HEK293T (cell line): Measurements from ENCODE around the gene GFRA3.
"Not testable (repeated sequence)": the region's sequence is repeated elsewhere in the genome, so short reads cannot be mapped to it uniquely, and the experiment has no call there.

Source experiments
- CTCF ChIA-PET: fragments of 350-600 bp; formaldehyde crosslinking; extraction: SDS; loops from one replicate; lab custom pipeline; 2021; ENCODE audit warnings: antibody characterized with exemption, inconsistent platforms; lab: Yijun Ruan, JAX
- POLR2A ChIA-PET: fragments of 350-600 bp; formaldehyde crosslinking; extraction: SDS; loops from one replicate; lab custom pipeline; 2020; ENCODE audit warnings: antibody characterized with exemption, inconsistent platforms; lab: Yijun Ruan, JAX
- DNase-seq: peaks from one replicate; pipeline ENCODE4 v3.0.0; 2012; ENCODE audit warnings: mixed read lengths; ENCODE audit errors: extremely low spot score
- ARNT ChIP-seq: fragments of 450-650 bp; IDR thresholded peaks from 2 replicates; pipeline ENCODE4 v1.6.1; 2017; ENCODE audit warnings: mild to moderate bottlenecking
- BHLHE40 ChIP-seq: fragments of 450-650 bp; IDR thresholded peaks from 2 replicates; pipeline ENCODE4 v1.6.1; 2016; ENCODE audit warnings: mild to moderate bottlenecking, moderate library complexity, borderline replicate concordance
- CTBP1 ChIP-seq: fragments of 450-650 bp; IDR thresholded peaks from 2 replicates; pipeline ENCODE4 v1.6.1; 2016; ENCODE audit warnings: borderline replicate concordance
- ELF4 ChIP-seq: fragments of 450-650 bp; IDR thresholded peaks from 2 replicates; pipeline ENCODE4 v1.6.1; 2017; ENCODE audit warnings: antibody characterized with exemption
- FOXA1 ChIP-seq: fragments of 450-650 bp; IDR thresholded peaks from 2 replicates; pipeline ENCODE4 v1.6.1; 2016; ENCODE audit warnings: mild to moderate bottlenecking
- FOXK2 ChIP-seq: fragments of 450-650 bp; IDR thresholded peaks from 2 replicates; pipeline ENCODE4 v1.6.1; 2016; ENCODE audit warnings: mild to moderate bottlenecking
- FOXM1 ChIP-seq: fragments of 450-650 bp; IDR thresholded peaks from 2 replicates; pipeline ENCODE4 v1.6.1; 2017; ENCODE audit warnings: mild to moderate bottlenecking, borderline replicate concordance
- HDGF ChIP-seq: fragments of 450-650 bp; IDR thresholded peaks from 2 replicates; pipeline ENCODE4 v1.6.1; 2017; ENCODE audit warnings: antibody characterized with exemption, borderline replicate concordance
- L3MBTL2 ChIP-seq: fragments of 450-650 bp; conservative IDR thresholded peaks from 2 replicates; pipeline ENCODE4 v1.6.1; 2016; ENCODE audit warnings: mild to moderate bottlenecking
- LEF1 ChIP-seq: fragments of 450-650 bp; IDR thresholded peaks from 2 replicates; pipeline ENCODE4 v1.6.1; 2017; ENCODE audit warnings: mild to moderate bottlenecking, borderline replicate concordance
- NFRKB ChIP-seq: fragments of 450-650 bp; IDR thresholded peaks from 2 replicates; pipeline ENCODE4 v1.6.1; 2016; ENCODE audit warnings: mild to moderate bottlenecking, moderate library complexity
- SP1 ChIP-seq: fragments of 450-650 bp; IDR thresholded peaks from 2 replicates; pipeline ENCODE4 v1.6.1; 2017
- SUZ12 ChIP-seq: fragments of 450-650 bp; IDR thresholded peaks from 2 replicates; pipeline ENCODE4 v1.6.1; 2016; ENCODE audit warnings: mild to moderate bottlenecking
- TARDBP ChIP-seq: fragments of 450-650 bp; IDR thresholded peaks from 2 replicates; pipeline ENCODE4 v1.6.1; 2016
- ZNF384 ChIP-seq: fragments of 450-650 bp; IDR thresholded peaks from 2 replicates; pipeline ENCODE4 v1.6.1; 2016
- TF ChIP-seq, protein P1 (sequence below): fragments of 450-650 bp; IDR thresholded peaks from 2 replicates; pipeline ENCODE4 v1.6.1; 2016

GFRA3 gene, protein sequence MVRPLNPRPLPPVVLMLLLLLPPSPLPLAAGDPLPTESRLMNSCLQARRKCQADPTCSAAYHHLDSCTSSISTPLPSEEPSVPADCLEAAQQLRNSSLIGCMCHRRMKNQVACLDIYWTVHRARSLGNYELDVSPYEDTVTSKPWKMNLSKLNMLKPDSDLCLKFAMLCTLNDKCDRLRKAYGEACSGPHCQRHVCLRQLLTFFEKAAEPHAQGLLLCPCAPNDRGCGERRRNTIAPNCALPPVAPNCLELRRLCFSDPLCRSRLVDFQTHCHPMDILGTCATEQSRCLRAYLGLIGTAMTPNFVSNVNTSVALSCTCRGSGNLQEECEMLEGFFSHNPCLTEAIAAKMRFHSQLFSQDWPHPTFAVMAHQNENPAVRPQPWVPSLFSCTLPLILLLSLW

DNA sequence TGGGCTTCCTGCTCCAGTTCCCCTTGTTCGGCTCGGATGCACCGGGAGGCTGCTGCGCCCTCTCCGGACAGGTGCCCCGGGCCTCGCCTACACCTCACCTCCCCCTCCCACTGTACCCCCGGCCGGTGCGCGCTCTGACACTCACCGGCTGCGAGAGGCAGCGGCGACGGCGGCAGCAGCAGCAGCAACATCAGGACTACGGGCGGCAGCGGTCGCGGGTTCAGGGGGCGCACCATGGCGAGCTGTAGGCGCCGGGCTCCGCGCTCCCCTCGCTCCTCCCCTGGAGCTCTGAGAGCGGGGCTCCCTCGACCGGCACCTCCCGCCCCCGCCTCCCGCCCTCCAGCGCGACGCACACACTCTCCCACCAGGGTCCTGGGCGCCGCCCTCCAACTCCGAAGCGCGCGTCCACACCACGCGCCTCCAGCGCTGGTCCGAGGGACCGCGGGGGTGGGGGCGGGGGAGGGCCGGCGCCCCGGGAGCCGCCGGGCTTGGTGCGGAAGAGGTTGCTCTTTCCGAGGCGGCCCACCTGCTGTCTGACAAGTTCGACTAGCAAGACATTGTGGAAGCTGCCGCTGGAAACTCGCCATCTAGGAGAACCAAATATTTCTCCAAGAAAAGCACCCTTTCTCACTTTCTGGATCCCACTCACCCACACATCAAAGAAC lies at the start of gene GFRA3:
Gene GFRA3 (minus strand): TSS at position 433 of the 665 bp plus-strand sequence. CDS start 197 bp downstream, at position 236.
- TF ChIP-seq, protein P1, sequence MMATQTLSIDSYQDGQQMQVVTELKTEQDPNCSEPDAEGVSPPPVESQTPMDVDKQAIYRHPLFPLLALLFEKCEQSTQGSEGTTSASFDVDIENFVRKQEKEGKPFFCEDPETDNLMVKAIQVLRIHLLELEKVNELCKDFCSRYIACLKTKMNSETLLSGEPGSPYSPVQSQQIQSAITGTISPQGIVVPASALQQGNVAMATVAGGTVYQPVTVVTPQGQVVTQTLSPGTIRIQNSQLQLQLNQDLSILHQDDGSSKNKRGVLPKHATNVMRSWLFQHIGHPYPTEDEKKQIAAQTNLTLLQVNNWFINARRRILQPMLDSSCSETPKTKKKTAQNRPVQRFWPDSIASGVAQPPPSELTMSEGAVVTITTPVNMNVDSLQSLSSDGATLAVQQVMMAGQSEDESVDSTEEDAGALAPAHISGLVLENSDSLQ, result no peak
- no peak for TF ChIP-seq ELF4
- no peak for TF ChIP-seq HDGF
- no peak for TF ChIP-seq BHLHE40
- no peak for TF ChIP-seq ARNT
- TF ChIP-seq CTBP1, result no peak
- no peak for TF ChIP-seq SP1
- ChIA-PET CTCF (interaction anchor here (0.5 to 1.9 kb wide), 3 partner anchors 51 to 457 kb away, joined by 4 to 8 read pairs (median 4); partner anchors contain the start of gene KDM3B), POLR2A (interaction anchor here (1.0 to 2.9 kb wide), 2 partner anchors 10 to 61 kb away, joined by 4 to 18 read pairs; partner anchors contain the start of gene CDC23)
- DNase-seq, result no peak

DNA sequence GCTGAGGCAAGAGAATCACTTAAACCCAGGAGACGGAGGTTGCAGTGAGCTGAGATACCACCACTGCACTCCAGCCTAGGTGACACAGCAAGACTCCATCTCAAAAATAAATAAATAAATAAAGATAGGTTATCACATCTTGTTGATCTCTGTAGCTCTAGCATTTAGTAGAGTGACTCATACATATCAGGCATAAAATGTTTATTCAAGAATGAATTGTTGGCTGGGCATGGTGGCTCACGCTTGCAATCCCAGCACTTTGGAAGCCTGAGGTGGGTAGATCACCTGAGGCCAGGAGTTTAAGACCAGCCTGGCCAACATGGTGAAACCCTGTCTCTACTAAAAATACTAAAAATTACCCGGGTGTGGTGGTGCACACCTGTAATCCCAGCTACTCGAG lies 43.8 kb upstream of the GFRA3 start:
- DNase-seq, POLR2A ChIA-PET: not testable (repeated sequence)
- CTCF ChIA-PET, result interaction anchor here (1.1 kb wide), 1 partner anchor 34 kb away, joined by 3 read pairs; the partner anchor contains the start of gene KDM3B

DNA sequence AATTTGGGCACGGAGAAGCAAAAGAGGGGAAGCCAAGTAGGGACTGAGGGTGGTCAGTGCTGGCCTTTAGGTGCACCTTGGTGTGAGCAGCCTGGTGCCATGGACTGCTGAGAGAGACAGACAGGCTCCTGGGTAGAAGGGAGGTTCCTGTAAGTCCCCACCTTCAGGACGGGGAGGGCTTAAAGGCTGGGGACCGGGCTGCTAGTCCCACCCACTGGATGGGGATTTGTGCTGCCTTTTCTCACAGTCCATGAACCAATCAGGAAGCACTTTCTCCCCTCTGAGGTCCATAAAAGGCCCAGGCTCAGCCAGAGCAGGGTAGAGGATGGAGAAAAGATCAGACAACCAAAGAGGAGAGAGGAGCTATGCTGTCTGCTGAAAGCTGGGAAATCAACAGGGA lies 41.9 kb upstream of the GFRA3 start:
- ChIA-PET CTCF (no interaction called here), POLR2A (no interaction called here)
- no peak for DNase-seq

DNA sequence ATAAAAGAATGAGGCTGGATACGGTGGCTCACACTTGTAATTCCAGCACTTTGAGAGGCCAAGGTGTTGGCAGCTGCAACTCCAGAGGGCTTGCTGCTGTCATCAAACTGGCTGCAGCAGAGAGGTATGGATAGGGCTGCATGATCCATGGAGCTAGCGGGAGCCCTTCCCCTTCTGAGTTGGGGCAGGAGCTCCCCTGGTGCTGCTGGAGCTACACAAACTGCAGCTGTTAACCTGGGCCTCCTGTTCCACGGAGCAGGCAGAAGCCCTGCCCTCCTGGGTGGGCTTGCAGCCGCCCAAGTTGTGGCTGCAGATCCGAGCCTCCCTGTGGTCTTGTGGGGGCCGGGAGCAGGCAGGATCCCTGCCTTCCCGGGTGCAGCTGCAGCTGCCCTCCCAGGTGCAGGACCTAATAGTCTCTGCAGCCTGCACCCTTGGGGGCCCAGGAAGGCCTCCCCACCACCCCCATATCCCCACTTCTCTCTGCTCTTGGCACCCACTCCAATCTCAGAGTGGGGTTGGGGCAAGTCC lies 41.4 kb upstream of the GFRA3 start:
- no peak for DNase-seq
- POLR2A ChIA-PET, result no interaction called here
- CTCF ChIA-PET, result no interaction called here
- TF ChIP-seq TARDBP (no peak), HDGF (no peak), BHLHE40 (no peak), FOXM1 (no peak), SUZ12 (no peak), LEF1 (no peak), L3MBTL2 (no peak), CTBP1 (no peak)

More for the DNA sequence above, 41.9 kb upstream of the GFRA3 start:
- TF ChIP-seq FOXM1 (no peak), LEF1 (no peak), ARNT (no peak)

DNA sequence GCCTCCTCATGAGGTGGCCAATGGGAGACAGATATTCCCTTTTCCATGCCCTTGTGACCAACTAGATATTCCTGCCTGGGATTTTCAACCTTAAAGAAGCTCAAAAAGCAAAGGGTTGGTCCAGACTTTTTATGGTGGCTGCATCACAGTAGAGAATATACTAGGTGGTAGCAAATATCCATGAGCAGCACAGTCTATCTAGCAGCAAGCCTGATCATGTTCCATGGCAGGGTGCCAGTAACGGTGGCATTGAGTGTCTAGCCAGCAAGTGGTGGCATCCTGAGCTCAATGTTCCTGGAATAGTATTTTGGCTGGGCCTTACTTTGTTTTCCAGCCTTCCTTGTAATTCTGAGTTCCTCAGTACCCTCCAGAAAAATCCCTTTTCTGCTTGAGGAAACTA lies 31.4 kb upstream of the GFRA3 start:
- no peak for TF ChIP-seq L3MBTL2
- no peak for TF ChIP-seq FOXK2
- TF ChIP-seq LEF1, result no peak
- no peak for TF ChIP-seq ELF4
- no peak for TF ChIP-seq CTBP1
- no peak for TF ChIP-seq BHLHE40
- TF ChIP-seq, protein P1, result no peak
- no peak for TF ChIP-seq SP1
- TF ChIP-seq HDGF, result no peak
- no peak for TF ChIP-seq FOXM1
- no peak for TF ChIP-seq SUZ12
- no peak for TF ChIP-seq FOXA1
- no peak for TF ChIP-seq TARDBP
- TF ChIP-seq NFRKB, result no peak
- no peak for TF ChIP-seq ZNF384
- TF ChIP-seq ARNT, result no peak
- ChIA-PET CTCF (no interaction called here), POLR2A (interaction anchor here (1.2 kb wide), 1 partner anchor 26 kb away, joined by 5 read pairs; the partner anchor contains the start of gene CDC25C)
- no peak for DNase-seq

DNA sequence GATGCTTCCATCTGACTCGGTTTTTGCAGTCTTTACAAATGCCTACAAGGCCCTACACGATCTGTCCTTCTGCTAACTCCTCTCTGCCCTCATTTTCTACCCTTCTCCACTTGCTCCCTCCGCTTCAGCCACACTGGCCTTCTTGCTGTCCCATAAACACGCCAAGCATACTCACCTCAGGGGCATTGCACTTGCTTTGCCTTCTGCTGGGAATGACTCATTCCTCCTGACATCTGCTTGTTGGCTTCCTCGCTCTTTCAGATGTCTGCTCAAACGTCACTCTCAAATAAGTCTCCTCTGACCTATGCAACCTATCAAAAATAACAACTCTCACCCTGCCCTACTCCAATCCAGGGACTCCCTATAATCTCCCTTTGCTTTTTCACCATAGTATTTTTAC lies 29.0 kb upstream of the GFRA3 start:
- DNase-seq, result no peak
- ChIA-PET CTCF (interaction anchor here (0.6 kb wide), 1 partner anchor 89 kb away, joined by 3 read pairs; no protein-coding TSS in a partner anchor), POLR2A (interaction anchor here (1.1 kb wide), 1 partner anchor 29 kb away, joined by 4 read pairs; no protein-coding TSS in a partner anchor)

More for the DNA sequence above, 29.0 kb upstream of the GFRA3 start:
- no peak for TF ChIP-seq ELF4
- TF ChIP-seq ARNT, result no peak
- no peak for TF ChIP-seq TARDBP
- TF ChIP-seq CTBP1, result no peak
- no peak for TF ChIP-seq FOXK2
- TF ChIP-seq FOXA1, result no peak
- TF ChIP-seq ZNF384, result no peak
- TF ChIP-seq L3MBTL2, result no peak
- TF ChIP-seq BHLHE40, result no peak
